Measurements from ENCODE around the gene ASB12.

Gene ASB12

DNA sequence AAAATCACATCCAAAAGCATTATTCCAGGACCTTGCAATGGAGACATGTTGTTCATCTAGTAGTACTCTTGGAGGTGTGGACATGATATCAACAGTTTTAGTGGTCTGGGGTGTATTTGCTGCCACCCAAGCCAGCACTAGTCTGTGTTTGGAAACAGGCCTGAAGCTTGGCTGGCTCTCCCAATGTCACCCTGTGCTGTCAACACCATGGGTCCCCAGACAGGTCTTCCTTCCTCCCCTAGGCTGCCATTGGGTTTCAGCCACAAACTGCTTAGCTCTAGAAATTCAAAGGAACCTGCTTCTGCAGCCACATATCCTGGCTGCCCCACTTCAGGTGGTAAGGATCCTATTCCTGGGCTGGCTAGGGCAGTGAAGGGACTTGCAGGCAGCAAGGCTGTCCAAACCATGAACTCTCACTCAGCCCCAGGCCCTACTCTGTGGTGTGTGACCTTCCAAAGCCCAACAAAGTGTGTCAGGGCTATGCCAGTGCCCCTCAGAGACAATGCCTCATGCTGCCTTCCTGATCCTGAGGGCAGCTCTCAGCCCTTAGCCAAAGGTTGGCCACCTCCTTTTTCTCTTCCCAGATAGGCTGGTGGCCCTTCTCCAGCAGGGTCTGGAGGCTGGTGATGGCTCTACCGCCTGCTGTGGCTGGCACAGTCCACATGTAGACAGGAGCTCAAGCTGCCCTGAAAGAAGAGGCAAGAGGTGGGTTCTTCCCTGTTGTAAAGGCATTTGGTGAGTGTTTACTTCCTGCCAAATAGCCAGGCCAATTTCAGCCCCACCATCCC, 43.2 kb downstream of the ASB12 start:
- H3K4me3 ChIP-seq (ENCODE audit: low read length) = no peak overlapping the region
- DNase-seq (ENCODE audit: low read depth) = no peak
- TF ChIP-seq, protein P1, sequence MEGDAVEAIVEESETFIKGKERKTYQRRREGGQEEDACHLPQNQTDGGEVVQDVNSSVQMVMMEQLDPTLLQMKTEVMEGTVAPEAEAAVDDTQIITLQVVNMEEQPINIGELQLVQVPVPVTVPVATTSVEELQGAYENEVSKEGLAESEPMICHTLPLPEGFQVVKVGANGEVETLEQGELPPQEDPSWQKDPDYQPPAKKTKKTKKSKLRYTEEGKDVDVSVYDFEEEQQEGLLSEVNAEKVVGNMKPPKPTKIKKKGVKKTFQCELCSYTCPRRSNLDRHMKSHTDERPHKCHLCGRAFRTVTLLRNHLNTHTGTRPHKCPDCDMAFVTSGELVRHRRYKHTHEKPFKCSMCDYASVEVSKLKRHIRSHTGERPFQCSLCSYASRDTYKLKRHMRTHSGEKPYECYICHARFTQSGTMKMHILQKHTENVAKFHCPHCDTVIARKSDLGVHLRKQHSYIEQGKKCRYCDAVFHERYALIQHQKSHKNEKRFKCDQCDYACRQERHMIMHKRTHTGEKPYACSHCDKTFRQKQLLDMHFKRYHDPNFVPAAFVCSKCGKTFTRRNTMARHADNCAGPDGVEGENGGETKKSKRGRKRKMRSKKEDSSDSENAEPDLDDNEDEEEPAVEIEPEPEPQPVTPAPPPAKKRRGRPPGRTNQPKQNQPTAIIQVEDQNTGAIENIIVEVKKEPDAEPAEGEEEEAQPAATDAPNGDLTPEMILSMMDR (conservative IDR thresholded peaks at IDR 0.05; ENCODE audit: low read length) = no peak

DNA sequence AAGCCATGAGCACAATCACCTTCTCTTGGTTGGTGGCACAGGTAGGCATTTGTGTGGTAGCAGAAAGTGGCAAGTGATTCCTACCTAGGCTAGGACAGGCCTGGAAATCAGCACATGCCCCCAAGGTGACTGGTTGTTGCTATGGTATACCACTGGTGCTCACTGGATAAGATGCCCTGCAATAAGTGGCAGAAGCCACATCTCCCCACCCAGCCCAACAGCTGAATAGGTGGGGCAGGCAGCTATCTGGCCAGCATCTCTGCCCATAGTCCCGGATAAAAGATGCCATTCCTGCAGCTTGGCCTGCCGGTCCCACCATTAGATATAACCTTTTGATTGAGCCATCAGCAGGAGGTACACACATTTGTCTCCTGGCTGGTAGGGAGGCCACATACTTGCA, 46.0 kb downstream of the ASB12 start:
- no peak for DNase-seq (ENCODE audit: low read depth)
- TF ChIP-seq, protein P1 (conservative IDR thresholded peaks at IDR 0.05; ENCODE audit: low read length) = no peak
- H3K4me3 ChIP-seq (ENCODE audit: low read length) = no peak overlapping the region

DNA sequence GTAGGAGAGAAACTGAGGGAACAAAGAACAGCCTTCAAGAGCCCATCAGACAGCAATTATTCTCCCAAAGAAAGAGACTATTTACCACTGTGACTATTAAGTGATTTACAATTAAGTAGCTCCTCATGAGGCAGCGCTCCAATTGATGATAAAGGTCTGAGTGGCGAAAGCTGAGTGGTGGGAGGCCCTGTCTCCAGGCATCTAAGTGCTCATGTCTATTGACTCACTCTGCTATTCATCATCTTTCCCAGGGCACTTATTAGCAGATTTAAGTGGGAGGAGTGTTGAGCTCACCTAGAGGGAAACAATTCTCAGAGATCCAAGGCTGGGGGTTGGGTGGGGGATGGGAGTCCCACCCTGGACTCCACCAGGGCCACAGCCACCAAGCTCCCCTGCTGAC, 48.2 kb downstream of the ASB12 start:
- DNase-seq (ENCODE audit: low read depth) = no peak
- no peak overlapping the region for H3K4me3 ChIP-seq (ENCODE audit: low read length)
- TF ChIP-seq, protein P1 (conservative IDR thresholded peaks at IDR 0.05; ENCODE audit: low read length) = no peak

DNA sequence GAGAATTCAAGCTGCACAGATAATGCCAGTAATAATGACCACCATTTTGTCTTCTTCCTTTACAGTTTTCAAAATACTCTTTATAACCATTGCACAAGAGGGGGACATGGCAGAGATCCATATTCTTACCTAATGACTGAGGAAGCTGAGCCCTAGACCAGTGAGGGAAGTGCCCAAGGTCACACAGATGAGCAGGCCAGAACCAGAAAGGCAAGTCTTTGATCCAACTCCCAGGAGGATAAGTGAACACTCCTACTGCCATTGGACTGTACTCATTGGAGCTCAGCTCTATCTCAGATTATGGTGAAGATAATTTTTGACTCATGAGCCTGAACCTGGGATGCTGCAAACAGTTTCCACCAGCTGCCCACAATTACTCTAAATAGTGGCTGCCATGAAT, 53.5 kb downstream of the ASB12 start:
- H3K4me3 ChIP-seq (ENCODE audit: low read length) = no peak overlapping the region
- TF ChIP-seq, protein P1 (conservative IDR thresholded peaks at IDR 0.05; ENCODE audit: low read length) = no peak
- DNase-seq (ENCODE audit: low read depth) = peak; percentile 9

All from AG10803 (cell line).